ENCODE data around the gene LMNA.
A peak's percentile ranks its signal among the peaks of the same experiment; 100 is the strongest.

LMNA gene

DNA sequence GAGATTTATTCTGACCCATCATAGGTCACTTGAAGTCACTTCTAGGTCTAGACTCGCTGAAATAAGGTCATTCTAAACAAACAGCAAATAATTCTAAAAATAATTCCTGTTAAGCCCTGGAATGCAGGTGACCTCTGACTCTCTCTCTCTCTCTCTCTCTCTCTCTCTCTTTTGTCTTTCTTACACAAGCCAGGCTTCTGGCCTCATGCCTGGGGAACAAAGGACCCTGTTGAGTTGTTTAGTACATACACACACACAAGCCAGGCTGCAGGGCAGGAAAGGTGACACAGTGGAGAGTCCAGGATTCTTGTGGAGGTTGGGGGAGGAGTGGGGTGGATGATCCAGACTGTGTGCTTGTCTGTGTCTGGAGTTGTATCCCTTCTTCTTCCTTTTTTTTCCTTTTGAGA is 28.3 kb upstream of the LMNA start:
- TF ChIP-seq TEAD4 (IDR thresholded peaks at IDR 0.05): peak; percentile 73
- no peak for TF ChIP-seq EP300 (IDR thresholded peaks at IDR 0.05; ENCODE audit: borderline replicate concordance)
- TF ChIP-seq, protein P1, sequence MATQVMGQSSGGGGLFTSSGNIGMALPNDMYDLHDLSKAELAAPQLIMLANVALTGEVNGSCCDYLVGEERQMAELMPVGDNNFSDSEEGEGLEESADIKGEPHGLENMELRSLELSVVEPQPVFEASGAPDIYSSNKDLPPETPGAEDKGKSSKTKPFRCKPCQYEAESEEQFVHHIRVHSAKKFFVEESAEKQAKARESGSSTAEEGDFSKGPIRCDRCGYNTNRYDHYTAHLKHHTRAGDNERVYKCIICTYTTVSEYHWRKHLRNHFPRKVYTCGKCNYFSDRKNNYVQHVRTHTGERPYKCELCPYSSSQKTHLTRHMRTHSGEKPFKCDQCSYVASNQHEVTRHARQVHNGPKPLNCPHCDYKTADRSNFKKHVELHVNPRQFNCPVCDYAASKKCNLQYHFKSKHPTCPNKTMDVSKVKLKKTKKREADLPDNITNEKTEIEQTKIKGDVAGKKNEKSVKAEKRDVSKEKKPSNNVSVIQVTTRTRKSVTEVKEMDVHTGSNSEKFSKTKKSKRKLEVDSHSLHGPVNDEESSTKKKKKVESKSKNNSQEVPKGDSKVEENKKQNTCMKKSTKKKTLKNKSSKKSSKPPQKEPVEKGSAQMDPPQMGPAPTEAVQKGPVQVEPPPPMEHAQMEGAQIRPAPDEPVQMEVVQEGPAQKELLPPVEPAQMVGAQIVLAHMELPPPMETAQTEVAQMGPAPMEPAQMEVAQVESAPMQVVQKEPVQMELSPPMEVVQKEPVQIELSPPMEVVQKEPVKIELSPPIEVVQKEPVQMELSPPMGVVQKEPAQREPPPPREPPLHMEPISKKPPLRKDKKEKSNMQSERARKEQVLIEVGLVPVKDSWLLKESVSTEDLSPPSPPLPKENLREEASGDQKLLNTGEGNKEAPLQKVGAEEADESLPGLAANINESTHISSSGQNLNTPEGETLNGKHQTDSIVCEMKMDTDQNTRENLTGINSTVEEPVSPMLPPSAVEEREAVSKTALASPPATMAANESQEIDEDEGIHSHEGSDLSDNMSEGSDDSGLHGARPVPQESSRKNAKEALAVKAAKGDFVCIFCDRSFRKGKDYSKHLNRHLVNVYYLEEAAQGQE (IDR thresholded peaks at IDR 0.05; ENCODE audit: low read depth): no peak
- peak; percentile 51; the same call in 1 of the 2 replicates for TF ChIP-seq NFIC (IDR thresholded peaks at IDR 0.05)

DNA sequence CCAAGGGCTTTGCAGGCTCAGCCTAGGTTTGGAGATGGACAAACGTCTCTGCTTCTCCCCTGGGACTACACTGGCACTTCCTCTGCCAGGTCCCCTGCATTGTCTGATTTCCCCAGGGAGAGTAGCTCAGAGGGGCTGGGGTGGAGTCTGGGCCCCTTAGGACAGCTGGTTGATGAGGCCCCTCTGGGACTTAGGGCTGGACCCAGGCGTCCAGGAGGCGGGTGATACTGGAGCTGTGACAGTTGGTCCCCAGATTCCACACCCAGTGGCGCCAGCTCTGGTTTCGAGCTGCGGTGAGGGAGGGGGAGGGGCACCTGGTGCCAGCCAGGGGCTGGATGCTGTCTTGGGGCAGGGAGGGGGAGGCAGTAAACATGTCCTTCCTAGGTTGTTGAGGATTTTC is 24.8 kb upstream of the LMNA start:
- TF ChIP-seq FOXM1 (IDR thresholded peaks at IDR 0.05; ENCODE audit: borderline replicate concordance, low read depth) (no peak), NFIC (IDR thresholded peaks at IDR 0.05) (no peak), EGR1 (IDR thresholded peaks at IDR 0.05) (no peak), ZBTB7A (IDR thresholded peaks at IDR 0.05; ENCODE audit: low read depth) (no peak), CEBPB (IDR thresholded peaks at IDR 0.05) (no peak), TEAD4 (IDR thresholded peaks at IDR 0.05) (no peak), CREB1 (IDR thresholded peaks at IDR 0.05; ENCODE audit: low read depth) (no peak)
- TF ChIP-seq, protein P2, sequence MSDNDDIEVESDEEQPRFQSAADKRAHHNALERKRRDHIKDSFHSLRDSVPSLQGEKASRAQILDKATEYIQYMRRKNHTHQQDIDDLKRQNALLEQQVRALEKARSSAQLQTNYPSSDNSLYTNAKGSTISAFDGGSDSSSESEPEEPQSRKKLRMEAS (IDR thresholded peaks at IDR 0.05): no peak
- TF ChIP-seq, protein P3, sequence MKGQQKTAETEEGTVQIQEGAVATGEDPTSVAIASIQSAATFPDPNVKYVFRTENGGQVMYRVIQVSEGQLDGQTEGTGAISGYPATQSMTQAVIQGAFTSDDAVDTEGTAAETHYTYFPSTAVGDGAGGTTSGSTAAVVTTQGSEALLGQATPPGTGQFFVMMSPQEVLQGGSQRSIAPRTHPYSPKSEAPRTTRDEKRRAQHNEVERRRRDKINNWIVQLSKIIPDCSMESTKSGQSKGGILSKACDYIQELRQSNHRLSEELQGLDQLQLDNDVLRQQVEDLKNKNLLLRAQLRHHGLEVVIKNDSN (IDR thresholded peaks at IDR 0.05): no peak

DNA sequence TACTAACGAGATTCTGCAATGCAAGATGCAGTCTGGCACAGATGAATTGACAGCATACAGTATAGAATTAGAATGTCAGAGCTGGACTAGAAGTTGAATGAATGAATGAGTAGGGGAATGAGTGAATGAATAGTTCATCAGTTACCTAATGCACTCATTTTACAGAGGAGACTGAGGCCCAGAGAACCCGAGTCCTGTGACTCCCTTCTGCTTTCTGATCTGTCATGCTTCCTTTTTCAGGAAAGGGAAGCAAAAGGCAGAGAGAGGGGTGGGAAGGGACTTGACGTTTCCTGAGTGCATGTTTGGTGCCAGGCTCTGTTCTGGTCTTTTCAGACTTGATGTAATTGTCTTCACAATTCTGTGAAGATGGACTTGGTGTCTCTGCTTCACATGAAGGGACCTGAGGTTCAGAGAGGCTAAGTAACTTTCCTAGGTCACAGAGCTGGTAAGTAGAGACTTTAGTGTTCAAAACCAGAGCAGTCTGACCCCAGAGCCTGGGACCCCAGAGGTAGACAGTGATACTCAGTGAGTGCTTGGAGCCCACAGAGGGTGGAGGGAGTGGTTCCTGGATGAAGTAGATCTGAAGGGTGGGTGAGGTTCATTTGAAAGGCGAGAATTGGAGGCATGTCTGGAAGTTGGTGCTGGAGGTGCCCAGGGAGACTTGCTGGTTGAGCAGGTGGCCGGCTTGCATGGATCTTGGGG is 24.2 kb upstream of the LMNA start:
- no peak for TF ChIP-seq TEAD4 (IDR thresholded peaks at IDR 0.05)
- no peak for TF ChIP-seq YY1 (IDR thresholded peaks at IDR 0.05; ENCODE audit: low read depth)
- TF ChIP-seq EGR1 (IDR thresholded peaks at IDR 0.05): no peak
- no peak for TF ChIP-seq CREB1 (IDR thresholded peaks at IDR 0.05; ENCODE audit: low read depth)
- no peak for TF ChIP-seq FOXM1 (IDR thresholded peaks at IDR 0.05; ENCODE audit: borderline replicate concordance, low read depth)
- TF ChIP-seq EP300 (IDR thresholded peaks at IDR 0.05; ENCODE audit: borderline replicate concordance): no peak
- TF ChIP-seq, protein P2 (IDR thresholded peaks at IDR 0.05): no peak
- TF ChIP-seq NFIC (IDR thresholded peaks at IDR 0.05): no peak
- TF ChIP-seq, protein P3 (IDR thresholded peaks at IDR 0.05): no peak
- no peak for TF ChIP-seq TAF1 (IDR thresholded peaks at IDR 0.05; ENCODE audit: low read depth)
- TF ChIP-seq RAD21 (IDR thresholded peaks at IDR 0.05; ENCODE audit: low read depth): no peak
- TF ChIP-seq, protein P1 (IDR thresholded peaks at IDR 0.05; ENCODE audit: low read depth): no peak
- no peak for TF ChIP-seq TCF12 (IDR thresholded peaks at IDR 0.05; ENCODE audit: low read depth)
- TF ChIP-seq CEBPB (IDR thresholded peaks at IDR 0.05): no peak
- TF ChIP-seq ZBTB7A (IDR thresholded peaks at IDR 0.05; ENCODE audit: low read depth): no peak

DNA sequence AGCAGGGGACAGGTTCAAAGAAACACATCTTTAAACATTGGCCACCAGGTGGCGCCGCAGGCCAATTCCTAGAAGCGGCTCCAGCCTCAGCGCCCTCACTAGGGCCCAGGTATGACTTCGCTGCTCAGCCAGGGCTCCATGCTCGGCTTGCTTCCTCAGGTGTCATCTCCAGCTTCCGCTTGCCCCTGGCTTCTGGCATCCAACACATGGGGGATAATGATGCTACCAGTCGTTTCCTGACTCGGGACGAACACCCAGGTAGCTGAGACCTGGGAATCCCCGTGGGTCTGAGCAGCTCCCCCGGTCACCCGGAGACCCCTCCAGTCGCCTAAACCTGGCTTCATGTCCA is 23.7 kb upstream of the LMNA start:
- peak; percentile 94 for TF ChIP-seq RAD21 (IDR thresholded peaks at IDR 0.05; ENCODE audit: low read depth)
- TF ChIP-seq, protein P1 (IDR thresholded peaks at IDR 0.05; ENCODE audit: low read depth): no peak

DNA sequence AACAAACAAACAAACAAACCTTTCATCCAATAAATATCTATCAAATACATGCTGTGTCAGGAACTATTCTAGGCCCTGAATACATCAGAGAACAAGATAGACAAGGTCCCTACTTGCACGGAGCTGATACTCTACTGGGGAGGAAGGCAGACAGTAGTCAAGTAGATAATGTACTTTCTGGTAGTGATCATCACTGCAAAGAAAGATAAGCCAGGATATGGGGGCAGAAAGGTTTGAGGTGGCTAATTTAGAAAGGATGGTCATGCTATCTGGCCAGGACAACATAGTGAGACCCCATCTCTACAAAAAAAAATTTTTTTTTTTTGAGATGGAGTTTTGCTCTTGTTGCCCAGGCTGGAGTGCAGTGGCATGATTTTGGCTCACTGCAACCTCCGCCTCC is 22.9 kb upstream of the LMNA start:
- no peak for TF ChIP-seq CREB1 (IDR thresholded peaks at IDR 0.05; ENCODE audit: low read depth)
- no peak for TF ChIP-seq TCF12 (IDR thresholded peaks at IDR 0.05; ENCODE audit: low read depth)
- TF ChIP-seq EGR1 (IDR thresholded peaks at IDR 0.05): no peak
- no peak for TF ChIP-seq EP300 (IDR thresholded peaks at IDR 0.05; ENCODE audit: borderline replicate concordance)
- TF ChIP-seq, protein P1 (IDR thresholded peaks at IDR 0.05; ENCODE audit: low read depth): no peak
- TF ChIP-seq YY1 (IDR thresholded peaks at IDR 0.05; ENCODE audit: low read depth): no peak
- no peak for TF ChIP-seq FOXM1 (IDR thresholded peaks at IDR 0.05; ENCODE audit: borderline replicate concordance, low read depth)
- no peak for TF ChIP-seq TEAD4 (IDR thresholded peaks at IDR 0.05)
- TF ChIP-seq CEBPB (IDR thresholded peaks at IDR 0.05): no peak
- no peak for TF ChIP-seq RAD21 (IDR thresholded peaks at IDR 0.05; ENCODE audit: low read depth)
- TF ChIP-seq, protein P2 (IDR thresholded peaks at IDR 0.05): no peak
- TF ChIP-seq, protein P3 (IDR thresholded peaks at IDR 0.05): no peak
- no peak for TF ChIP-seq TAF1 (IDR thresholded peaks at IDR 0.05; ENCODE audit: low read depth)
- no peak for TF ChIP-seq ZBTB7A (IDR thresholded peaks at IDR 0.05; ENCODE audit: low read depth)
- no peak for TF ChIP-seq NFIC (IDR thresholded peaks at IDR 0.05)

Measured in Ishikawa (cell line).